Measurements from ENCODE around the gene MYO15B. TPM values are rescaled to one million over a fixed set of nuclear protein-coding genes. Genes with fewer than 3 reads are reported as not detected.
A peak's percentile ranks its signal among the peaks of the same experiment; 100 is the strongest.

MYO15B gene
- total RNA-seq, 1 donor, result 1.4 TPM

- DNase-seq (ENCODE audit: low read depth), result no peak
These were observed 34.9 kb upstream of the MYO15B start for GRCh38 chr17:75552425-75553294.

GRCh38 chr17:75553295-75554110 lies 34.1 kb upstream of the MYO15B start:
- TF ChIP-seq CTCF (IDR thresholded peaks at IDR 0.05; ENCODE audit: insufficient read depth, low read length), result no peak
- DNase-seq (ENCODE audit: low read depth), result no peak
- no peak overlapping the region for H3K4me3 ChIP-seq (ENCODE audit: low read depth, low read length)

More at GRCh38 chr17:75552425-75553294, 34.9 kb upstream of the MYO15B start:
- H3K4me3 ChIP-seq (ENCODE audit: low read depth, low read length), result no peak overlapping the region
- no peak for TF ChIP-seq CTCF (IDR thresholded peaks at IDR 0.05; ENCODE audit: insufficient read depth, low read length)

GRCh38 chr17:75555679-75556153 lies 31.9 kb upstream of the MYO15B start:
- no peak for DNase-seq (ENCODE audit: low read depth)
- TF ChIP-seq CTCF (IDR thresholded peaks at IDR 0.05; ENCODE audit: insufficient read depth, low read length), result no peak
- H3K4me3 ChIP-seq (ENCODE audit: low read depth, low read length), result no peak overlapping the region

- DNase-seq (ENCODE audit: low read depth), result peak; percentile 70
- no peak for TF ChIP-seq CTCF (IDR thresholded peaks at IDR 0.05; ENCODE audit: insufficient read depth, low read length)
- H3K4me3 ChIP-seq (ENCODE audit: low read depth, low read length), result no peak overlapping the region
These were observed 30.3 kb upstream of the MYO15B start for GRCh38 chr17:75557075-75557851.

GRCh38 chr17:75557852-75558665 lies 29.5 kb upstream of the MYO15B start:
- no peak overlapping the region for H3K4me3 ChIP-seq (ENCODE audit: low read depth, low read length)
- no peak for TF ChIP-seq CTCF (IDR thresholded peaks at IDR 0.05; ENCODE audit: insufficient read depth, low read length)
- DNase-seq (ENCODE audit: low read depth), result no peak
